ENCODE data around the gene SLC25A21.
"Not testable (repeated sequence)": the region's sequence is repeated elsewhere in the genome, so short reads cannot be mapped to it uniquely, and the experiment has no call there.

The SLC25A21 gene

DNA sequence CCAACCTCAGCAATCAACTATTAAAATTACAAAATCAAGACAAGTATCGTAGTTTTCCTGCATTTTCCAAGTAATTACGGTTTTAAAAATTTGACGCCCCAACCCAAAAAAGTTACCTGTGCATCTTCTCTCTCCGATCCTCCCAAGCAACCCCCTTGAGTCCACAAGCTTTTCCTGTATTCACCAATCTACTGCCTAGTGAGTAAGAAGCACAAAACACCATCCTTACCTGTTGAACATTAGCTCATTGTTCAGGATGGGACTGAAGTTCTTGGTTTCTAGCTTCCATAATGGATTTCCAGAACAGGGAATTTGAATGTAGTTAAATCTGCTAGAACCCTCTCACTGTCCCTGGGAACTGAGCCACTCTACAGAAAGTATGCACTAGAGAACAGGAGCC, 348.8 kb downstream of the SLC25A21 start:
- H3K4me3 ChIP-seq (ENCODE audit: low read length), result no peak overlapping the region
- DNase-seq (ENCODE audit: low read depth, low spot score), result no peak

DNA sequence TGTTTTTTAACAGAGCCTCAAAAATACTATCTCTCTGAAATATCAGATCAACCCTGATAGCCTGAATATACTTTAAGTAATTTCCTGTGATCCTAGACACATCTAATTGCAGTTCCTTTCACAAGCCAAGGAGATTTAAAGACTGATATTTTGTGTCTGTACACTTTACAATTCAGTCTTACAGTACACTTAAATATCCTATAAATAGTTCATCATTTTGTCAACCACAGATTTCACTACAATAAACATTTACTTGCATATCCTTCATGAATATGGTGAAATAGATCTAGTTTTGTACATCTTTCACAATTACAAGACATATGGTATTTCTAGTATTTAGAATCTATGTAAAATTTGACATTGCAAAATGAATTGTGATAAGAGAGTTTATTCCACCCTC, 349.7 kb downstream of the SLC25A21 start:
- no peak overlapping the region for H3K4me3 ChIP-seq (ENCODE audit: low read length)
- DNase-seq (ENCODE audit: low read depth, low spot score), result no peak

DNA sequence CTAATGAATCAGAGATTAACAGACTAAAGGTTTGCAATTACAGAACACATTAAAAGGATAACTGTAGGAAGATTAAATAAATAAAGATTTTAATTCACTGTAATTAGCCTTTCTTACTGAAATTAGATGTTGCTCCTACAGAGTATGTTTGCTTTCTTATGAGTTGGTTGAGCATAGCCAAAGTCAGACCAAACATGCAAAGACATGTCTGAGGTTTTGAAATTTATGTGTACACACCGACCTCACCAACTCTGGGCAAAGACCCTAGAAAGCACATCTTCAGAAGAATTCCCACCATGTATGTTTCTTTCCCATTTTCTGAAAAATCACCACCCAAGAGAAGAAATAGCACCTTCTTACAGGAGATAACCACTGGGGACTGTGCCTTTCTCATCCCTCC, 351.5 kb downstream of the SLC25A21 start:
- H3K4me3 ChIP-seq (ENCODE audit: low read length), result no peak overlapping the region
- DNase-seq (ENCODE audit: low read depth, low spot score), result no peak

DNA sequence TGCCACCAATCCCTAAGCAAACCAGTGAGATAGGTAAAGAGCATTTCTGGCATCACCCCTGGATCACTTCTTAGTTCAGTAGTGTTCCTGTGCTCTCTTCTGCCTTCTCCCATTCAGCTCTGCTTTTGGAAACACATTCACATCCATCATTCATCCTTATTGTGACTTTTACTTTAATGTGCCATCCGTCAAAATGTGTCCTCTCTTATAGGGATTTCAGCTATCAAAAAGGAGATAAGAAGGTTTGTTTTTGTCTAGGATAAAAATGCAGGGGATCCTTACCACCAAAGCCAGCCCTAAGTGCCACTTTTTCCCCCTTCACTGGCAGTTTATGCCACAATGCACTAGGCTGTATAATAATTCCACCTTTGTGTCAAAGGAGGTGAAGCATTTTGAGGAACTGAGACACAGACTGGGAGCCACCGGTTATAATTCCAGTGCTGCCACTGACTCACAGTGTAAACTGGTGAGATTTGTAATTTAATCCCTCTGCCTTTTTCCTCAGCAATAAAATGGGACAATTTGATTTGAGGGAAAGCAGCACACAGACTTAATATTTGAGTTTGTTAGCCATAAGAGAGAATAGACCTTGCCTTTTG, 352.2 kb downstream of the SLC25A21 start:
- no peak for DNase-seq (ENCODE audit: low read depth, low spot score)
- H3K4me3 ChIP-seq (ENCODE audit: low read length), result no peak overlapping the region

DNA sequence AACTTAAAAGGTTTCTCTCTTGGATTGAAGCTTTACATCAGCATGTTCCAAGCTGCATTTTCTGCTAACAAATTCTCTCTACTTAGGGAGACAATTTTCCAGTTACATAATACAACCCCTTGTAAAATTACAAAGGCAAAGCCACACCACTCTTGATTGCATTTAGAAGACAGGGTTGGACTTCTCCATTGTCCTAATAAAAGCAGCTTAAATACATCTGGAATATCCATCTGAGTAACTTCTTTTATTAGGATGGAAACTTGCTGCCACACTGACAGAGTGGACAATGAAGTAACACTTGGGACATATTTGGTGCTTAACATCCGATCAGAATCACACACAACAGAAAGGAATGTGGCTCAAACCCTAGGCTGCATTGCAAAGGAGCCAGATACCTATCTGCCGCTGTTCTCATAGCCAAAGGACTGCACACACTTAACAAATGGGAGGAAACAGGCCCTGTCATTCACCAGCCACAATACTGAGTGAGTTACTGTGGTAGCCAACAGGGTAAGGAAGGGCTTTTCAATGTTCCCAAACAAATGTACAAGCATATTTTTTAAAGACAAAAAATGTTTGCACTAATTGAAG, 353.5 kb downstream of the SLC25A21 start:
- no peak for DNase-seq (ENCODE audit: low read depth, low spot score)

DNA sequence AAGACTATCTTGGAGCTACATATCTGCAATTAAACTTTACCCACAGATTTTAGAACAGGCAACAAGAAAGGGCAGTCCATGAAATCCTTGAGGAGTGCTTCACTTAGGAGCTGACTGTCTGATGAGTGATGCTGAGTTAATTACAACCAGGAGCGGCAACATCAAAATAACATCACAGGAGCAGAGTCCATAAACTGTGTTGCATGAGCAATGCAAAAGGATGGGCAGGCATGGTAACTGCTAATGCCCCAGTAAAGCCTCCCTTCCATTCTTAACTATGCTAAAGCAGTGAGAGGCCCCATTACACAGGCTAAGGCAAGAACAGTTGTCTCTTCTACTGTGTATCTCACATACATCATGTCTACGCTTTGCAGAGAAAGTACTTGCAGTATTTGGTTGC, 354.2 kb downstream of the SLC25A21 start:
- no peak for DNase-seq (ENCODE audit: low read depth, low spot score)
- H3K4me3 ChIP-seq (ENCODE audit: low read length), result no peak overlapping the region

More for the DNA sequence above, 353.5 kb downstream of the SLC25A21 start:
- no peak overlapping the region for H3K4me3 ChIP-seq (ENCODE audit: low read length)

DNA sequence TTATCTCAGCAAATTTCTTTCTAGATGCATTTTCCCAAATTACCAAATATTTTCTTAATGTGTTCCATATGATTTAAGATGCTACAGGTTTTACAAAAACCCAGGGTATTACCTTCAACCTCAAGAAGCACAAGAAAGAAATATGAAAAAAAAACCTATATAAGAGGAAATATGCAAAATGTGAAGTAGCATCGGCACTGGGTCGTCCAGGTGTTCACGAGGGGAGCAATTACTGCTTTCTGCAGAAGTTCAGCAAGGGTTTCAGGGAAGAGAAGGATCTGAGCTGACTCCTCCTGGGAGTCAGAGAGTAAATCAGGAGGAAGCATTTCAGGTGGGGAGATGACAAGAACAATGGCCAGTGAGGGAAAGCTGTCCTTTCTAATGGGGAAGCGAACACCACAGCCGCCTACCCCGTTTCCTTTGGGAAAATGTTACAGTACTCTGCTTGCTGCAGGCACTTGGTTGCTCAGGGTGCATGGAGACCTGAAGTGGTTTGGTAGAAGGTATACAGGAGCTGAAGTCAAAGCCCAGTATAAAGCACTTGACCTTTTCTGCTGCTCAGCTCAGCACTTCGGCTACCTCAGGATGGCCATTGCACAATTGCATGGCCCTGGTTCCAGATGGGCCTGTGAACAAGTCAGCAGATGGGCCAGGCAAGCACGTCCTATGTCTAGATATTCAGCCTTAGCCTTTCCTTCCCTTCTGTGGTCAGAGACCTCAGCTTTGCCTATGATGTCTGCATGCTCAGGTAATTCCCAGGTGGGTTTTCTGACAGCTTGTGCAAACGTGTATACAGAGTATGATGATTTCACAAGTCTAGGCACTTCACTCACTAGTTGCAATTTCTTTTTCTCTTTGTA, 355.1 kb downstream of the SLC25A21 start:
- DNase-seq (ENCODE audit: low read depth, low spot score), result no peak
- H3K4me3 ChIP-seq (ENCODE audit: low read length), result no peak overlapping the region

DNA sequence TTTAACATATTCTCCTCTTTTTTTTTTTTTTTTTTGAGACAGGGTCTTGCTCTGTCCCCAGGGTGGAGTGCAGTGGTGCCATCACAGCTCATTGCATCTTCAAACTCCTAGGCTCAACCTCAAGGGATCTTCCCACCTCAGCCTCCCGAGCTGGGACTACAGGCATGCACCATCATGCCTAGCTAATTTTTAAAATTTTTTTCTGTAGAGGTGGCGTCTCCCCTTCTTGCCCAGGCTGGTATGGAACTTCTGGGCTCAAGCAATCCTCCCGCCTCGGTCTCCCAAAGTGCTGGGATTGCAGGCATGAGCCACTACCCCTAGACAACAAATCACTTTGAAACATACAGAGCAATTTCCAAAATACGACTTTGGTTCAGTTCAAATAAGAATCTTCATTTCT, 355.9 kb downstream of the SLC25A21 start:
- H3K4me3 ChIP-seq (ENCODE audit: low read length), result no peak overlapping the region
- DNase-seq (ENCODE audit: low read depth, low spot score), result no peak

DNA sequence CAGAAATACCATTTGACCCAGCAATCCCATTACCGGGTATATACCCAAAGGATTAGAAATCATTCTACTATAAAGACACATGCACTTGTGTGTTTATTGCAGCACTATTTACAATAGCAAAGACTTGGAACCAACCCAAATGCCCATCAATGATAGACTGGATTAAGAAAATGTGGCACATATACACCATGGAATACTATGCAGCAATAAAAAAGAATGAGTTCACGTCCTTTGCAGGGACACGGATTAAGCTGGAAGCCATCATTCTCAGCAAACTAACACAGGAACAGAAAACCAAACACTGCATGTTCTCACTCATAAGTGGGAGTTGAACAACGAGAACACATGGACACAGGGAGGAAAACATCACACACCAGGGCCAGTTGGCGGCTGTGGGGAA, 357.6 kb downstream of the SLC25A21 start:
- DNase-seq (ENCODE audit: low read depth, low spot score); H3K4me3 ChIP-seq (ENCODE audit: low read length): not testable (repeated sequence)

DNA sequence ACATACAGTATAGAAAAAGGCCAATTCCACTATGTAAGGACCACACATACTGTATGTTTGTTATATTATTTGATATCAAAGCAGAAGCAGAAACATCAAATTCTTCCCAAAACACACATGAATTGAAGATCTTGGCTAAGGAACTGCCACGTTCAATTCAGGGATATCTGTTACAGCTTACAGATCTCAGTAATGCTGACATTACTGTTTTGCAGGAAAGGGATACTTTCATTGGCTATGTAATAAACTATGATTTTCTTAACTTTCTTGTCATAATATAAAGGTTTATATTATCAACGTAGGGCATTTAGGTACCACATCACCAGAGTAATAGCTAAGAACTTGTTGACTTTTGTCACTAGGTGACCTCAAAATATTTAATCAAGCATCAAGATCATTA, 362.2 kb downstream of the SLC25A21 start:
- no peak overlapping the region for H3K4me3 ChIP-seq (ENCODE audit: low read length)
- no peak for DNase-seq (ENCODE audit: low read depth, low spot score)

DNA sequence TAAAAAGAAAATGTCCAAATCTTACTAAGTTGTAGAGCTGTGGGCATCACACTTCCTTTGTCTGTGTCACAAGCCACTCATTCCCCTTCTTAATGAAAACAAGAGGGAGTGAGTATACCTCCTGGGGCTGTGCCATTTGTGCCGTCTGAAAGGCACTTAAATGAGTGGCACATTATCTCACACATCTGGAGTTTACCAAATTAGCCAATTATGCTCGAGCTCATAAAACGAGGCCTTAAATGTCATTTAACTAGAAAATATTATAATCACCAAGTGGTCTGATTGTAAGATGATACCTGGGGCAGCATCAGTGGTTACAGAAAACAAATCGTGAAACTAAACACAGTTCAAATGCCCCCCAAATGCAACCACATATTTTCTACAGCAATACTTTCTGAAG, 364.7 kb downstream of the SLC25A21 start:
- no peak overlapping the region for H3K4me3 ChIP-seq (ENCODE audit: low read length)
- no peak for DNase-seq (ENCODE audit: low read depth, low spot score)

DNA sequence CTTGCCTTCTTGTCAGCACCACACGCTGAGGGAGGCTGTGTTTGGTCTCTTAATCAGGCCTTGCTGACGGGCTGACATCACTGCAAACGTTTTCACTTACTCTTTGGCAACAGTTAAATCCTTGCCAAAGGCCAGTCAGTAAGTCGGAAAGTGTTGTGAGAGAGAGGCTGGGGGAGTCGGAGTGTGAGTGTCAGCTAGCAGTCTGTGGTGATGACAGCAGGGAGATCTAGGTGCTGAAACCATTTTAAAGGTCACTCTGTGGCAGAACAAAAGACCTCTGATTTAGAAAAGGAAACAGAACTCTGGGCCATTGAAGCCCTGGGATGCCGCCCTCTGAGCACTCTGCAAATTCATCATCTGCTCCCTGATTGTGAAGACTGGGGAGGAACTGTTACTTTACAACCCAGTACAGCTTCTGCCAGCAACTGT, 367.3 kb downstream of the SLC25A21 start:
- no peak for DNase-seq (ENCODE audit: low read depth, low spot score)

DNA sequence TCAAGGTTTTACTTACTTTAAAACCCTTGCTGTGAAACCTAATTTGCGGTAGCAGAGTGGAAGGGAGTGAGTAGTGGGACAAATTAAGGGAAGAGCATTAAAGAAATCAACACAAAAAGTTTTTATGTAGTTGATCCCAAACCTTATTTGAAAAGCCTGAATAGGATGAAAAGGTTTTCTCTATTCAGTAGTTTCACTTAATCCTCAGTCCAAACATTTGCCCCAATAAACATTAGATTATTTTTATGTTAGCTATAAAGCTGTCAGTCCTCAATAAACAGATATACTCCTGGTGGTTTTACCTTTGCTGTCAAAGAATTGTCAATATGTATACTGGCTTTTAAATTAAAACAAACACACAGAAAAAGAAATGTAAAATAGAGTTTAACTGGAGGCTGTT, 374.8 kb downstream of the SLC25A21 start:
- DNase-seq (ENCODE audit: low read depth, low spot score), result no peak
- no peak overlapping the region for H3K4me3 ChIP-seq (ENCODE audit: low read length)

More for the DNA sequence above, 367.3 kb downstream of the SLC25A21 start:
- H3K4me3 ChIP-seq (ENCODE audit: low read length), result no peak overlapping the region

DNA sequence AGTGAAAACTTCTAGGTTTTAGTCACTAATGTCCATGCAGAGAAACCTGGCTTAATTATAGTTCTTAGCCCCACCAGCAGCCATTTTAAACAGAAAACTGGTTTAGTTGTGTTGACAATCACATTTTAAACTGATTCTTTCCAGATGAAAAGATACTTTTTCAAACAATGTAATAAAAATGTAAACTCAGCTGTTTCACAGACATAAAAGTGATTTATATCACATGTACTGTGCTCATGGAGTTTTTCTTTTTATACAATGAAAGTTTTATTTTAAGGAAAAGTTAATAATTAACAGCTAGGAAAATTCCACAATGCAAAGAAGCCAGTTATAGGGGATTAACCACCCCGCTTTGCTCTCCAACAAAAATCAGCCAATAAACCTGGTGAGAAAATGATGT, 381.0 kb downstream of the SLC25A21 start:
- H3K4me3 ChIP-seq (ENCODE audit: low read length), result no peak overlapping the region
- no peak for DNase-seq (ENCODE audit: low read depth, low spot score)

DNA sequence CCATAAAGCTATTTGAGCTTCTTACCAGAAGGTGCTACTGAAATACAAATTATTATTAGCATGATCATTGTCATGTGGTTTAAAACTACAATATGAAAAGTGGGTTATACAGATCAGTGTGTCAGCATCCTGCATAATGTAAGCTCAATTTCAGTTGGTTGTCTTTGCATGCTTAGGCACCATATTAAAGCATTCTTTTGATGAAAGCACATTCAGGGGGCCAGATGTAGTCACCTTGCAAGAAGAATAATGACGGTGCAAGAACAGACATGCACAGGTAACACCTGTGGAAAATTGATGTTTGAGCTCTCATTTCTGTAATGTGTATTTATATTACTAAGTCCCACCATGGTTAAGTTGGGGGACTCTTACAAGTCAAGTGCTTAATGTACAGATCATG, 386.9 kb downstream of the SLC25A21 start:
- DNase-seq (ENCODE audit: low read depth, low spot score), result no peak
- no peak overlapping the region for H3K4me3 ChIP-seq (ENCODE audit: low read length)

DNA sequence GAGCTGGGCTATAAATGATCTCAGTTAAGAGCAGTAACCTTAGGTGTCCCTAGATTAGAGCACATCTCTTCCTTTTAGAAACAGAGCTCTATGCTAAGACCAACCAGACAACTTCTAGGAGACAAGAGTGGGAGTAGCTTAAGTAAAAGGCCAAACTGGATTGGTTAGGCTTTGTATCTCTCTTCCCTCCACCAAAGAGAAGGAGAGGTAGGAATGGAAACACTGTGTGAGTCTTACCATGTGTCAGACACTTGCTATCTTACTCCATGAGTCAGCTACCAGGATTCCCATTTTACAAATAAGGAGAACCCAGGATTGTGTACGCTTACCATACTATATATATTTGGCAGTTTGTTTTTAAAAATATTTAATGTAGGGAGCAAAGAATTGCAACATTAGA, 387.9 kb downstream of the SLC25A21 start:
- H3K4me3 ChIP-seq (ENCODE audit: low read length), result no peak overlapping the region
- DNase-seq (ENCODE audit: low read depth, low spot score), result no peak

DNA sequence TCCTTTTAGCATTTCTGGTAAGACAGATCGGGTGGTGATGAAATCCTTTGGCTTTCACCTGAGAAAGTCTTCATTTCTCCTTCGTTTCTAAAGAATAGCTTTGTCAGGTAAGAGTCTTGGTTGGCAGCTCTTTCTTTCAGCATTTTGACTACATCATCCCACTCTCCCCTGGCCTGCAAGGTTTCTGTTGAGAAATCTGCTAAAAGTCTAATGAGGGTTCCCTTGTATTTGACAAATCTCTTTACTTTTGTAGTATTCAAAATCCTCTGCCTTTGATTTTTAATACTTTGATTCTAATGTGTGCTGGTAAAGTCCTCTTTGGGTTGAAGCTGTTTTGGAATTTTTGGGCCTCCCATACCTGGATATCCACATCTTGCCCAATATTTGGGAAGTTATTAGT, 390.5 kb downstream of the SLC25A21 start:
- DNase-seq (ENCODE audit: low read depth, low spot score), result no peak
- no peak overlapping the region for H3K4me3 ChIP-seq (ENCODE audit: low read length)

DNA sequence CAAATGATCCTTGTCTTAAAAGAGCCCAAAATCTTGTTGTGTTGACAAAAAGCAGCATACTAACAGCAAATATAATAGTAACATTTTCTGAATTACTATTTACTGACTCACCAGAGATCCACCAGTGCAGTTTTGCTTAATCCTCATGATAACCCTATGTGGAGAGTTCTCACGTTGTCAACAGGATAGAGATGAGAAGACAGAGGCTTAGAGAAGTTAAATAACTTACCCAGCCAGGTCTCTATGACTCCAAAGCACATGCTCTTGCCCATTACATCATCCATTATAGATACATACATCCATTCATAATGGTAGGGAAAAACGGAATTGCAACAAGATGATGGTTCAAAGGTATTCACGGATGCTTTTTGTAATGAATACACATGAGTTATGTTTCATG, 398.8 kb downstream of the SLC25A21 start:
- no peak overlapping the region for H3K4me3 ChIP-seq (ENCODE audit: low read length)
- no peak for DNase-seq (ENCODE audit: low read depth, low spot score)

DNA sequence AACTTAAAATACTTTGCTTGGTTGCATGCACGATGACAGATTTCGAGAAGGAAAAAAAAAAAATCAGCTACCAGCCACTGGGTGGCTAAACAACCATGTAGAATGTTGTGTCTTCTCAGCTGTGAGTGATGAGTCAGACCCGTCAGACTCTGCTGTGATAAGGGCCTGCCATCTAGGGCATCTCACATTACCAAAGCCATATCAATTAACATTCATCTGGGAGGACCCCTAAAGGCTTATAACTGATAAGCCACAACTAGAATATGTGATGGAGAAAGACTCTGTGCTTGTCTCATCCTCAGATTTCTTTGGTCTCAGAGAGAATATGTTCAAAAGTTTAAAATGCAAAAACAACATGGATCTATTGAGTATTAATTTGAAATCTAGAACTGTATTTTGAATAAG, 399.3 kb downstream of the SLC25A21 start:
- peak; percentile 28 for DNase-seq (ENCODE audit: low read depth, low spot score)
- no peak overlapping the region for H3K4me3 ChIP-seq (ENCODE audit: low read length)

DNA sequence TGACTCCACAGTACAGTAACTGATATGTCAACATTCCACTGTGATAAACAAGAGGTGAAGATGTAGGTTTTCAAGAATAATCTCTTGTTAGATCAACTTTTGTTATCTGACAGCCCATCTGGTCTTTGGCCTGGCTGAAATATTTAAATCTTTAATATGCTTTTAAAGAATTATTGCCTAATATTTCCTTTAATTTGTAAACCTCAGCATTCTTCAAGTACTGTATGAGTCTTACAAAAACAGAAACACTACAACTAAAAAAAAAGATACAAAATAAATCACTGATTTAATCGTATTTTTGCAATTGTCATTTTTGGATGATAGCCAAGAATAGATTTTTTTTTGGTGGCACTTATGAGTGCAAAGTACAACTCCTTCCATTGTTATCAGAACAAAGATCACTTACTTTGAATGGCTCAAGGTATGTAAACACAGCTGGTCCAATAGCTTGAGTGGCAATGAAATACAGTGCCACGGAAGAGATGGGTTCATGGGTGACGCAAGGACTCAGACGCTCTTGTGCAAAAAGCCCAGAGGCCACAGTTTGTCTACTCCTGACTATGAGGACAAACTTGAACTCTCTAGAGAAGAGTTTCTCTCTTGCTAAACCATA, 401.3 kb downstream of the SLC25A21 start:
- H3K4me3 ChIP-seq (ENCODE audit: low read length), result no peak overlapping the region
- DNase-seq (ENCODE audit: low read depth, low spot score), result no peak

Data from Jurkat, Clone E6-1 (cell line).